IMR-90 (cell line): ENCODE results near the gene MTF2. TPM values are rescaled to one million over a fixed set of nuclear protein-coding genes. Genes with fewer than 3 reads are reported as not detected.

Source experiments
- ATAC-seq: fragments of 200-7000 bp; cut with Tn5 transposase; 2 replicates; pipeline ENCODE4 v1.9.1; 2020; ENCODE audit warnings: low read depth, mild to moderate bottlenecking, moderate library complexity
- BruUV-seq: library from RNA; stranded (reverse); fragments of 400-500 nt; replicated peaks from 2 replicates; lab custom pipeline; 2021; lab: Mats Ljungman, UMichigan
- CTCF ChIA-PET: fragments of 300-600 bp; formaldehyde crosslinking; extraction: SDS; loops from one replicate; lab custom pipeline; 2021; ENCODE audit warnings: antibody characterized with exemption; lab: Yijun Ruan, JAX
- POLR2A ChIA-PET: fragments of 300-600 bp; sonication (Branson Sonifier 250); formaldehyde crosslinking; loops from one replicate; lab custom pipeline; 2022; ENCODE audit warnings: antibody characterized with exemption; ENCODE audit not compliant: unreplicated experiment; lab: Charles Lee
- DNase-seq: peaks from one replicate; pipeline ENCODE4 v3.0.0; 2013
- H2AFZ ChIP-seq: replicated peaks from 2 replicates; pipeline ENCODE3; 2013; ENCODE audit warnings: low read length, mild to moderate bottlenecking; ENCODE audit not compliant: poor library complexity
- H2AK5ac ChIP-seq: 2 replicates; pipeline ENCODE4 v1.6.1; 2013; ENCODE audit warnings: low read depth, low read length, inconsistent platforms
- H2AK9ac ChIP-seq: replicated peaks from 2 replicates; pipeline ENCODE3; 2013; ENCODE audit warnings: mild to moderate bottlenecking, low read depth, low read length, moderate library complexity; ENCODE audit not compliant: poor library complexity
- H2BK120ac ChIP-seq: 2 replicates; pipeline ENCODE4 v1.6.1; 2013; ENCODE audit warnings: low read depth, low read length, inconsistent platforms
- H2BK15ac ChIP-seq: 3 replicates; pipeline ENCODE4 v1.6.1; 2013; ENCODE audit warnings: low read depth, low read length, inconsistent platforms
- H2BK20ac ChIP-seq: 2 replicates; pipeline ENCODE4 v1.6.1; 2013; ENCODE audit warnings: low read depth, mild to moderate bottlenecking, inconsistent platforms, low read length, moderate library complexity
- H2BK5ac ChIP-seq: 2 replicates; pipeline ENCODE4 v1.6.1; 2013; ENCODE audit warnings: mild to moderate bottlenecking, low read depth, low read length, inconsistent platforms; ENCODE audit not compliant: poor library complexity, severe bottlenecking
- H3K14ac ChIP-seq: replicated peaks from 2 replicates; pipeline ENCODE4 v1.6.1; 2013; ENCODE audit warnings: low read depth, low read length, inconsistent platforms
- H3K18ac ChIP-seq: 2 replicates; pipeline ENCODE4 v1.6.1; 2013; ENCODE audit warnings: low read depth, low read length, control low read depth
- H3K23ac ChIP-seq: 2 replicates; pipeline ENCODE4 v1.6.1; 2013; ENCODE audit warnings: low read depth, low read length, inconsistent platforms
- H3K27ac ChIP-seq: 2 replicates; pipeline ENCODE4 v1.5.1; 2013; ENCODE audit warnings: mild to moderate bottlenecking, control low read depth, low read length; ENCODE audit not compliant: insufficient read depth
- H3K27me3 ChIP-seq: 2 replicates; pipeline ENCODE4 v1.6.1; 2013; ENCODE audit warnings: low read length; ENCODE audit not compliant: control insufficient read depth, insufficient read depth
- H3K36me3 ChIP-seq: 2 replicates; pipeline ENCODE4 v1.6.1; 2013; ENCODE audit warnings: low read length, mixed read lengths; ENCODE audit not compliant: control insufficient read depth, insufficient read depth
- H3K4ac ChIP-seq: 2 replicates; pipeline ENCODE4 v1.6.1; 2013; ENCODE audit warnings: low read depth, low read length, inconsistent platforms
- H3K4me1 ChIP-seq: 2 replicates; pipeline ENCODE4 v1.6.1; 2013; ENCODE audit warnings: low read length, mixed read lengths; ENCODE audit not compliant: control insufficient read depth, insufficient read depth
- H3K4me2 ChIP-seq: 2 replicates; pipeline ENCODE4 v1.6.1; 2013; ENCODE audit warnings: low read depth, mild to moderate bottlenecking, control low read depth, low read length, moderate library complexity
- H3K4me3 ChIP-seq: 2 replicates; pipeline ENCODE4 v1.5.1; 2013; ENCODE audit warnings: low read depth, mild to moderate bottlenecking, control low read depth, low read length, moderate library complexity; ENCODE audit not compliant: insufficient read depth
- H3K56ac ChIP-seq: 2 replicates; pipeline ENCODE4 v1.6.1; 2013; ENCODE audit warnings: low read length, inconsistent platforms; ENCODE audit not compliant: insufficient read depth; ENCODE audit errors: extremely low read depth
- H3K79me1 ChIP-seq, 2 experiments: 2 replicates each; pipeline ENCODE4 v1.6.1; 2013; ENCODE audit warnings: low read length in 2 of 2, inconsistent platforms in 1 of 2, low read depth in 1 of 2
- H3K9ac ChIP-seq: 2 replicates; pipeline ENCODE4 v1.6.1; 2013; ENCODE audit warnings: low read depth, low read length, control low read depth
- H3K9me1 ChIP-seq: 2 replicates; pipeline ENCODE4 v1.6.1; 2013; ENCODE audit warnings: low read length, inconsistent platforms; ENCODE audit not compliant: insufficient read depth
- H3K9me3 ChIP-seq: 2 replicates; pipeline ENCODE4 v1.6.1; 2013; ENCODE audit warnings: low read length; ENCODE audit not compliant: control insufficient read depth, insufficient read depth
- H4K20me1 ChIP-seq: 2 replicates; pipeline ENCODE4 v1.6.1; 2013; ENCODE audit warnings: low read length, inconsistent platforms; ENCODE audit not compliant: insufficient read depth
- H4K5ac ChIP-seq: 2 replicates; pipeline ENCODE4 v1.6.1; 2013; ENCODE audit warnings: mild to moderate bottlenecking, low read depth, low read length, control low read depth
- H4K8ac ChIP-seq, 2 experiments: 2 replicates each; pipeline ENCODE4 v1.6.1; 2013; ENCODE audit warnings: low read depth in 2 of 2, low read length in 2 of 2, control low read depth in 1 of 2, inconsistent platforms in 1 of 2
- H4K91ac ChIP-seq: 2 replicates; pipeline ENCODE4 v1.6.1; 2013; ENCODE audit warnings: low read depth, low read length, inconsistent platforms; ENCODE audit not compliant: insufficient read depth
- MXI1 ChIP-seq: IDR thresholded peaks from 2 replicates; pipeline ENCODE4 v1.6.1; 2012; ENCODE audit warnings: low read depth, mild to moderate bottlenecking, low read length, moderate library complexity, borderline replicate concordance
- USF2 ChIP-seq: fragments of 150-350 bp; IDR thresholded peaks from 2 replicates; pipeline ENCODE4 v1.6.1; 2017; ENCODE audit warnings: mild to moderate bottlenecking, antibody characterized with exemption, low read length, low read depth
- WGBS, 2 experiments: methylation state at CpG; one replicate each; pipeline versions ENCODE4 v1.1.5 to v1.1.7; 2013; ENCODE audit warnings: missing lambda C conversion rate in 2 of 2; ENCODE audit not compliant: insufficient read length in 1 of 2; ENCODE audit errors: extremely low coverage in 2 of 2; 5-methylcytosine and 5-hydroxymethylcytosine counted together
- dilution Hi-C: fragments of 300-500 bp; cut with HindIII; formaldehyde crosslinking; loops from one replicate; pipeline ENCODE4 v1.14.3; 2018; ENCODE audit warnings: low sequenced_read_pairs; ENCODE audit not compliant: unreplicated experiment
- in situ Hi-C: fragments of 300-500 bp; cut with MboI; formaldehyde crosslinking; loops from 3 replicates; pipeline ENCODE4 v1.14.3; 2019; ENCODE audit warnings: low sequenced_read_pairs, inconsistent platforms, mixed read lengths
- intact Hi-C: fragments of 100-400 bp; cut with micrococcal nuclease; formaldehyde crosslinking; loops from 2 replicates; pipeline ENCODE4 v1.10.0; 2022
- polyA plus RNA-seq, 3 experiments: library from polyadenylated mRNA; depleted of rRNA; stranded (reverse); fragments of >200 nt; gene quantifications; 2 replicates each; pipeline ENCODE4 v1.2.3, GENCODE V29; 2012; ENCODE audit warnings: low replicate concordance in 1 of 3
- total RNA-seq: library from RNA; depleted of rRNA; stranded (reverse); fragments of >200 nt; gene quantifications from 2 replicates; pipeline ENCODE4 v1.2.3, GENCODE V29; 2012

MTF2 gene
- total and polyA plus RNA-seq, 2 of the 4 experiments (the other 2 are of a cell fraction) = 10.6 to 39.8 TPM

DNA sequence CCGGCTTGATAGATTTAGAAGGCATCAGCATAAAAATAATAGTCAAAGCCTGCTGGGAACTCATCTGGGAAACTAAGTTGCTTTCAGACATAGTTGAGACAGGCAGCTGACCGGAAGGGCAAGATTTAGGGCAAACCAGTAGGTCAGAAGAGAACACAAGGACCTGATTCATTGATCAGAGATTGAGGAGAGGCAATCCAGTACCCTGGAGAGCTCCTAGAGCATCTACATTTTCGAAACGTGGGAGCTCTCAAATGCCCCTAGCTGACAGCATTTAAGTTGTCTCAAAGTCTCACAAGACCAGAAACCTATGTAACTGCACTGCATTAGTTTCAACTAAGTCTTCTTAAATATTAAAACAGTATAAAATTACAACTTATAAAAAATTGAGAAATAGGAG is 22.9 kb upstream of the MTF2 start:
- H3K79me1 ChIP-seq = no peaks in the 10 kb centered on the region
- no peak overlapping the region for H2BK15ac ChIP-seq
- in situ Hi-C loops (no loop called here), intact Hi-C loops (no loop called here), dilution Hi-C loops (no loop called here)
- no peak overlapping the region for H3K23ac ChIP-seq
- H3K4me3 ChIP-seq = no peak overlapping the region
- no peak for ATAC-seq
- no peak overlapping the region for H3K14ac ChIP-seq
- BruUV-seq = no TSS peak
- no CpG with 5 or more reads among the region's 4 CpGs for WGBS, 2 experiments
- H3K27ac ChIP-seq = no peak overlapping the region
- H3K9me1 ChIP-seq = no peaks in the 10 kb centered on the region
- H4K8ac ChIP-seq = no peak overlapping the region
- no peaks in the 10 kb centered on the region for H3K36me3 ChIP-seq
- H2BK5ac ChIP-seq = no peak overlapping the region
- no peak overlapping the region for H2BK120ac ChIP-seq
- no peak overlapping the region for H2BK20ac ChIP-seq
- H3K56ac ChIP-seq = no peak overlapping the region
- H3K9me3 ChIP-seq = no peaks in the 10 kb centered on the region
- H4K5ac ChIP-seq = no peak overlapping the region
- ChIA-PET CTCF (interaction anchor here (0.9 kb wide), 1 partner anchor 9 kb away, joined by 3 read pairs; no protein-coding TSS in a partner anchor), POLR2A (no interaction called here)
- DNase-seq = peak; percentile 55
- no peak overlapping the region for H2AFZ ChIP-seq
- no peak overlapping the region for H3K18ac ChIP-seq
- no peak overlapping the region for H2AK9ac ChIP-seq
- no peak overlapping the region for H3K4me2 ChIP-seq
- peaks cover 8% of the 10 kb centered on the region for H3K27me3 ChIP-seq
- no peak overlapping the region for H3K9ac ChIP-seq
- H3K4ac ChIP-seq = no peak overlapping the region
- TF ChIP-seq USF2 (no peak), MXI1 (peak; percentile 30; the same call in 1 of the 2 replicates)
- no peak overlapping the region for H2AK5ac ChIP-seq
- no peaks in the 10 kb centered on the region for H4K20me1 ChIP-seq
- H3K4me1 ChIP-seq = no peaks in the 10 kb centered on the region
- H4K91ac ChIP-seq = no peak overlapping the region
